GM12878 (cell line): ENCODE results near the gene SLC28A1.

Source experiments
- CBX3 ChIP-seq: fragments of 200-600 bp; sonication (generic); IDR thresholded peaks from 2 replicates; pipeline ENCODE4 v1.6.1; 2016; ENCODE audit warnings: low read depth, borderline replicate concordance
- CTCF ChIP-seq, 3 experiments: IDR thresholded peaks in 2 of 3; conservative IDR thresholded peaks in 1 of 3; 2 replicates each; pipeline ENCODE4 v1.5.1; 2011; ENCODE audit warnings: low read depth in 3 of 3, low read length in 3 of 3, mild to moderate bottlenecking in 3 of 3, control low read depth in 2 of 3, moderate library complexity in 2 of 3, inconsistent platforms in 1 of 3, mixed read lengths in 1 of 3; ENCODE audit not compliant: control insufficient read depth in 2 of 3, insufficient read depth in 1 of 3; ENCODE audit errors: extremely low read depth in 1 of 3
- IRF5 ChIP-seq: fragments of 450-650 bp; IDR thresholded peaks from 2 replicates; pipeline ENCODE4 v1.6.1; 2017; ENCODE audit warnings: borderline replicate concordance
- NFYB ChIP-seq: IDR thresholded peaks from 2 replicates; pipeline ENCODE4 v1.6.1; 2011; ENCODE audit warnings: low read depth, mild to moderate bottlenecking, low read length, improper control_type of control experiment, moderate library complexity; ENCODE audit not compliant: insufficient read depth
- RAD21 ChIP-seq: IDR thresholded peaks from 2 replicates; pipeline ENCODE4 v1.6.1; 2011; ENCODE audit warnings: mild to moderate bottlenecking, low read depth, low read length, moderate library complexity; ENCODE audit not compliant: insufficient read depth
- RAD51 ChIP-seq: fragments of 450-650 bp; IDR thresholded peaks from 2 replicates; pipeline ENCODE4 v1.6.1; 2016; ENCODE audit warnings: moderate library complexity, mild to moderate bottlenecking, inconsistent platforms
- RFX5 ChIP-seq: IDR thresholded peaks from 2 replicates; pipeline ENCODE4 v1.6.1; 2011; ENCODE audit warnings: low read depth, low read length, improper control_type of control experiment
- SREBF2 ChIP-seq: IDR thresholded peaks from 2 replicates; pipeline ENCODE4 v1.6.1; 2012; ENCODE audit warnings: mild to moderate bottlenecking, low read length
- TAF1 ChIP-seq: IDR thresholded peaks from 2 replicates; pipeline ENCODE4 v1.6.1; 2011; ENCODE audit warnings: mild to moderate bottlenecking, low read depth, low read length, borderline replicate concordance
- TCF12 ChIP-seq: IDR thresholded peaks from 2 replicates; pipeline ENCODE4 v1.6.1; 2011; ENCODE audit warnings: low read depth, mild to moderate bottlenecking, low read length
- YY1 ChIP-seq: IDR thresholded peaks from 2 replicates; pipeline ENCODE4 v1.6.1; 2011; ENCODE audit warnings: low read depth, mild to moderate bottlenecking, low read length
- ZZZ3 ChIP-seq: IDR thresholded peaks from 2 replicates; pipeline ENCODE4 v1.6.1; 2011; ENCODE audit warnings: low read depth; ENCODE audit not compliant: control insufficient read depth, insufficient read length

GRCh38 chr15:84836844-84837243 is 47.6 kb upstream of the SLC28A1 start:
- no peak for TF ChIP-seq TCF12
- no peak for TF ChIP-seq CTCF (IDR thresholded peaks at IDR 0.05 in 2 of 3, conservative IDR thresholded peaks at IDR 0.05 in 1 of 3; ENCODE audit: control insufficient read depth in 2 of 3, extremely low read depth in 1 of 3, insufficient read depth in 1 of 3, low read depth in 3 of 3, low read length in 3 of 3)
- no peak for TF ChIP-seq SREBF2
- no peak for TF ChIP-seq IRF5
- TF ChIP-seq RAD21 = no peak
- TF ChIP-seq YY1 = no peak
- no peak for TF ChIP-seq RAD51
- TF ChIP-seq RFX5 = no peak
- no peak for TF ChIP-seq NFYB
- TF ChIP-seq CBX3 = no peak
- no peak for TF ChIP-seq TAF1
- no peak for TF ChIP-seq ZZZ3
